Measurements from ENCODE around the gene UBR7.

UBR7 gene

DNA sequence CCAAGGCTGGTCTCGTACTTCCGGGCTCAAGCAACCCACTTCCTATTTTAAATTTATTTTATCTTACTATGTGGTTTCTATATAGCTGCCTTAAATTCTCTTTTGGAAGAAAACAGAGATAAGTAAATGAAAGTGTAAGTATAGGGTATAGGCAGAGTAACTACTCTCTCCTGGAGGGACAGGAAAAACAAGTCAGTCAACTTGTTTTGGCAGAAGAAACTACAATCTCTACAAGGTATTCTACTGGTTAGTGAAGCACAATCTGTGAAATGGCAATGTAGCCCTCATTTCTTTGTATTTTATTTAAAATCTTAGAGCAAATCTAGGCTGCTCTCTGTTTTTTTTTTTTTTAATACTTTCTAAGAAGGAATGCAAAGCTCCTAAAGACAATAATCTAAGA, 55.4 kb downstream of the UBR7 start:
- no peak for DNase-seq

DNA sequence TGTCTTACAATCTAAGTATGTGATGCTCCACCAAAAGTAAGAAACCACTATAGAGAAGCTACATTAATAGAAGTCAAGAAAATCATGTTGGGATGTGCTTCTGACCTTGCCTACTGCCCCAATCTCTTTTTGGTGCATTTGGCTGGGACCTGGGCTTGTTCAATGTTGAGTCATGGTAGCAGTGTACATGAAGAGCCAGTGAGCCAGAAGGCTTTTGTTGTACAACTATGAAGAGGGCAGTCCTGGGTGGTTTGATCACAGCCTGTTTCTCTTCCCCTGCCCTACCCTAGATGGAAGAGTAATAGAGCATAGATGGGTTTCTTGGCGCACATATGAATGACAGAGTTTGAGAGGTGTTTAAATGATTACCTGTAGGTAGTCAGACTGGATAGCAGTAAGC, 56.4 kb downstream of the UBR7 start:
- DNase-seq, result no peak

DNA sequence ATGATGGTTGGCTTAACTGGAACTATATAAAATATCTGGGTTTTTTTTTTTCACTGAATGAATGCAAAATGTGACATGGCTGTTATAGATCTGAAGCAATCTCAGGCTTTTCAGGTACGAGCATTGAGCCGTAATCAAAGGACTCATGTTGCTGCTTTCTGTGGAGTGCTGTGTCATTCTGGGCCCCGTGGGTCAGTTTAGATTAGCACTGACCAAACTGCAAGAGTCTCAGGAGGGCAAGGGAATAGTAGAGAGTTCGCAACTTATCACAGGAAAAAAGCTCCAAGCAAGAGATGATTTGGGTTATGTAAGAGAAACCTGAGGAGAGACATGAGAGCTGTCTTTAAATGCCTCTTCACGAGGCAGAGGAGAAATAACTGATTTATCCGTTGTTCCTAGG, 59.1 kb downstream of the UBR7 start:
- no peak for DNase-seq

DNA sequence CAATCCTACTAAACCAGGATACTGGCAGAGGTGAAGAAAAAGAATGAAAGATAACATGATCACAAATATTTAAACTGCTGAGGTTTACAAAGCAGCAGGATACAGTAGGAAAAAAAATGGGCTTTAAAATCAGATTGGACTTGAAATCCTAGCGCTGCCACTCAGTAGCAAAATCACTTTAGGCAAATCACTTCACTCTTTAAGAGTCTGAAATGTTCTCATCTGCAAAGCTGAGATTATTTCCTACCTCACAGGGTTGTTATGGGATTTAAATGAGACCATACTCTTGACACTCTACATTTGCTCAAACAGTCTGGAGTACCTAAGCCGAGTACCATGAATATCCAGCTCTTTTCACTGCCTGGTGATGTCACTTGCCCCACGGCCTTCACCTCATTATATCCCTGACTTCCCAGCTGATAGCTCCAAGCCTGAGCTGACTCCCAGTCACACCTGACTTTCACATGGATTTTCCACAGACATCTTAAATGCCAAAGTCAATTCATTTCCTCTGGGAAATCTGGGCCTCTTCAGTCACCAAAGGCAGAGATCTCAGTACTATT, 60.2 kb downstream of the UBR7 start:
- no peak for DNase-seq

DNA sequence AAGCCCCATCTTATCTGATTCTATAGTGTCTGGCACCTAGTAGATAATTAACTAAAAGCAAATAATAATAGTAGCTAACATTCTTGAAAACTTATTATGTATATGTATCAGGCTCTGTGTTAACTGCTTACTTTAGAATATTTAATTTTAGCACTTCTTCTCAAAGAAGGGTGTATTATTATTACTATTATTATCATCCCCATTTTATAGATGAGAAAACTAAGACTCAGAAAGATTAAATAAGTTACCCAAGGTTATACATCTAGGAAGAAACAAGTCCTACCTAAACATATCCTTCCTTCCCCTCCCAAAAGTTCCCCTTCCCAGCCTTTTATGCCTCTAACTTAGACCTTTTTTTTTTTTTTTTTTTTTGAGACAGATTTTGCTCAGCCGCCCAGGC, 61.4 kb downstream of the UBR7 start:
- DNase-seq, result no peak

DNA sequence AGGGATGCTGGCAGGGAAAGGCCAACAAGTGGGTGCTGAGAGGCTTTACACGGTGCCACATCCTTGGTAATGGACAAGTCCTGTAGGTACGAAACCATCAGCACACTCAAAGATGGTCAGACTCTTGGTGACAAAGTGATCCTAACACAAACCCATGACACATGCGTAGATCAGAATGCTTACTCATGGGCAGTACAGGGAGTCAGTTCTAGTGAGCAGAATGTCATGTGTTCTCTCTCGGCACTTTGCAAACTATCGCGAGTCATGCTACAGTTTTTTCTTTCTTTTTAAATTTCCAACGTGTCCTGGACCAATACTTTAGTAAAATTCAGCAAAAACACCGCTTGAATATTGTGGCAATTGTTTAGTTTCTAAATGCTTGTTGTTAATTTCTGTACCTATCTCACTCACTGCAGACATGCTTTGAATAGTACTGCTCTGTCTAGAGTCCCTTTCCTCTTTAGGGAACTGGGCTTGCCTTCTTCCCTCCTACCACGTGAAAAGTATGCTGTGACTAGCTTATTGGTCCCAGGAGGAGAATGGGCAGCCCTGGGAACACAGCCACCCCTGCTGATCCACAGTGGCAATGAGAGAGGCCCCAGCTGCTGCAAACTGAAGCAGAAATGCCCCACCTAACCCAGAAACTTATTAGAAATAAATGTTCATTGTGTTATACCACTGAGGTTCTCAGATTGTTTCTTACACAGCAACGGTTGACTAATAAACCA, 62.4 kb downstream of the UBR7 start:
- DNase-seq, result no peak

DNA sequence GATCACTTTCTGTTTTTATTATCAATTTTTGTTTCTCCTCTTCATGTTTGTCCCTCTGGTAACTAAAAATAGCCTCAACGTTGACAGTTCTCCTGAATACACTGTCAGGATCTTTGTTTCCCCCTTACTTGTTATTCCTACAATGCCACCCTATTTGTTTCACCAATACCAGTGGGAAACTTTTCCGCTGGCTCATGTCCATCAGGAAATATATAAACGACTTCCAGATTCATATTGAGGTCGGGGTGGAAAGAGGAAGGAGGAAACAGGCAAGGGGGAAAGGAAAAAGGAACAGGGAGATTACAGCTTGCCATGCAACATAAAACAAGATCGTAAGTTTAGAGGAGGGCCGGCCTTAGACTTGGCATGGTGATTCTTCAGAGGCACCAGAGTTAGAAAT, 64.1 kb downstream of the UBR7 start:
- DNase-seq, result no peak

DNA sequence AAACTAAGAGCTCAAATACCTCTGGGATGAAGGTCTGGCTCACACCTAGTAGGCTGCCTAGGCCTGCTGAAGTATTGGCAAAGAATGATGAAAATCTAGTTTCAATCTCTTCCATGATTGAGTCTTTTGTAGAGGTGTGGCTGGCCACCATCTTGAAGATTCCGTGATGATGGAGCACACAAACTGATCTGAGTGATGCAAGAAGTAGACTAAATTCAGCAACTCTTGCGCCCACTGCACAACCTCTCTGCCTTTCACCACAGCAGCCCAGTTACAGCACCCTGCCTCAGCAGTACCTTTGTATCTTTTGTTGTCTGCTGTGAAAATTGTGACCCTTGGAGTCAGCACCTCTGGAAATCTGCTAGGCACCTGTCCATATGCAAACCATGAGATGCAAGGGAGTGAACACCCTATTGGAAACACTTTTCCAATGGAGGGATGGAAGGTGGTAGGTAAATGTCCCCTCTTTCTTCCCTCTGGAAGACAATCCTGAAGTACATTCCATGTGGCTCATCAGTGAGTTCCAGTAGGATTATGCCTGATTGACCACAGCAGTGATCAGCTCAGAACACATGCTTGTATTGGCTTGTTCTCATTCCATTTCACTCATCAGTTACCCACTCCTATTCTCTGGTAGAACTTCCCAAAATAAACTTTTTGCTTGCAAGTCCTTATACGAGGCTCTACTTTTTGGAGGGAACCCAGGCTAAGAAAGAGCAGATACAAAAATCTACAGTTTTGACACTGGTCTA, 67.2 kb downstream of the UBR7 start:
- no peak for DNase-seq

DNA sequence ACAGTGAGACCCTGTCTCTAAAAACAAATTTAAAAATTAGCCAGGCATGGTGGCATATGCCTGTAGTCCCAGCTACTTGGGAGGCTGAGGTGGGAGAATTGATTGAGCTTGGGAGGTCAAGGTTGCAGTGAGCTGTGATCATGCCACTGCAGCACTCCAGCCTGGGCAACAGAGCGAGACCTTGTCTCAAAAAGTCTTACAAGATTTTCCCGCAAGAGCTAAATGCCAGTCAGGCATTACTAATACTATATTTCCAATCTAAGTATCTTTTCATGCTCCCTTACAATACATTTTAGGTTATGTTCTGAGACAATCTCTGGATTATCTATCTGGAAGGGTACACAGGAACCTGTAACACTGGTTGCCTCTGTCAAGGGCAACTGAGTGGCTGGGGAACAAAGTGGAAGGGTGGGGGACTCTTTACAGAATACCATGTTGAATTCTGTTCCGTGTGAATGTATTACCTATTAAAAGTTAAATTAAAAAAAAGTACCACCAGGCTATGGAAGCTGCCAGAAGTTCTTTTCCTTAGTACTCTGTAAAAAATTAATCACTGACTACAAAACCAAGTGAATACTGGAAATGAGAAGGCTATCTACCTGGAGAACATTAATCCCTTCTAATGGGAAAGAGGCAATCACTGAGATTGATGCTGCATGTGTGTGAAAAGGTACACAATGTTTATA, 69.1 kb downstream of the UBR7 start:
- DNase-seq, result no peak

Data from NCI-H146 (cell line).